ENCODE measurements around the gene EPS15.

DNA sequence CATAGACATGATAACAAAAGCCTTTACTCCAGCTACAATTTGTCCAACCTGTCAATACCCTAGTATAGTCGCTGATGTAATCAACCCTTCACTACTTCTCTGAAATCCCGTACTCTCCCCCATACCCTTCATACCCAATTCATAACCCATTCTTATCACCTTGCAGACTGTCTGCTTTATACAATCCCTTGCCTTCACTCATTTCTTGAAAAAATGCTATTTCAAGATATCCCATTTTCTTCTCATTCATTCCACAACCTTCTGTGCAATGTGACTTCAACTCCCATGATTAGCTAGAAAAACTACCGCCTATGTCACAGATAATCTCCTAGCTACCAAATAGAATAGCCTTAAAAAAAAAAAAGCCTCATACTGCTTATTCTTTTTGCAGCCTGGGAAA is 49.5 kb downstream of the EPS15 start:
- TF ChIP-seq EP300 (IDR thresholded peaks at IDR 0.05; ENCODE audit: low read depth) (no peak), CTCF (IDR thresholded peaks at IDR 0.05) (no peak), POLR2AphosphoS5 (IDR thresholded peaks at IDR 0.05) (no peak)

Measured in transverse colon (tissue), 4 donors.